Measurements from ENCODE around the gene BMP8A.
"Not testable (repeated sequence)": the region's sequence is repeated elsewhere in the genome, so short reads cannot be mapped to it uniquely, and the experiment has no call there.

The BMP8A gene

GRCh38 chr1:39491146-39491921 lies at the start of gene BMP8A:
TSS of gene BMP8A (plus strand) at chr1:39491636. CDS start at chr1:39491992, 356 bp downstream.
- DNase-seq, result peak; percentile 76

- no peak for DNase-seq
Observed at GRCh38 chr1:39441797-39442196, 49.6 kb upstream of the BMP8A start.

- DNase-seq, result no peak
Observed at GRCh38 chr1:39445573-39445972, 45.9 kb upstream of the BMP8A start.

- no peak for DNase-seq
Observed at GRCh38 chr1:39446986-39447567, 44.4 kb upstream of the BMP8A start.

GRCh38 chr1:39450041-39450440 lies 41.4 kb upstream of the BMP8A start:
- not testable (repeated sequence) for DNase-seq

GRCh38 chr1:39450956-39451606 lies 40.4 kb upstream of the BMP8A start:
- no peak for DNase-seq

- no peak for DNase-seq
Observed at GRCh38 chr1:39452081-39452480, 39.4 kb upstream of the BMP8A start.

- no peak for DNase-seq
Observed at GRCh38 chr1:39452540-39452939, 38.9 kb upstream of the BMP8A start.

GRCh38 chr1:39453603-39454002 lies 37.8 kb upstream of the BMP8A start:
- no peak for DNase-seq

- no peak for DNase-seq
Observed at GRCh38 chr1:39458991-39459390, 32.4 kb upstream of the BMP8A start.

GRCh38 chr1:39462074-39462473 lies 29.4 kb upstream of the BMP8A start:
- no peak for DNase-seq

GRCh38 chr1:39466413-39467107 lies 24.9 kb upstream of the BMP8A start:
- DNase-seq, result no peak

GRCh38 chr1:39467108-39467720 lies 24.2 kb upstream of the BMP8A start:
- not testable (repeated sequence) for DNase-seq

GRCh38 chr1:39469150-39469549 lies 22.3 kb upstream of the BMP8A start:
- no peak for DNase-seq

- DNase-seq, result no peak
Observed at GRCh38 chr1:39470040-39470439, 21.4 kb upstream of the BMP8A start.

GRCh38 chr1:39472826-39473225 lies 18.6 kb upstream of the BMP8A start:
- no peak for DNase-seq

GRCh38 chr1:39473324-39473723 lies 18.1 kb upstream of the BMP8A start:
- DNase-seq, result no peak

- DNase-seq, result no peak
Observed at GRCh38 chr1:39474810-39475209, 16.6 kb upstream of the BMP8A start.

GRCh38 chr1:39475551-39475950 lies 15.9 kb upstream of the BMP8A start:
- not testable (repeated sequence) for DNase-seq

- DNase-seq, result no peak
Observed at GRCh38 chr1:39478126-39478915, 13.1 kb upstream of the BMP8A start.

- DNase-seq, result no peak
Observed at GRCh38 chr1:39481289-39481688, 10.1 kb upstream of the BMP8A start.

- no peak for DNase-seq
Observed at GRCh38 chr1:39483276-39483675, 8.2 kb upstream of the BMP8A start.

Data from activated naive CD4-positive, alpha-beta T cell treated with Interleukin-2 at 50 U/mL for 16 hours (primary cell).